ENCODE measurements around the gene GALNT3. TPM values are rescaled to one million over a fixed set of nuclear protein-coding genes. Genes with fewer than 3 reads are reported as not detected.

Gene GALNT3
- total RNA-seq, 2 donors from 2014 or later, result 8.9 to 10.8 TPM

DNA sequence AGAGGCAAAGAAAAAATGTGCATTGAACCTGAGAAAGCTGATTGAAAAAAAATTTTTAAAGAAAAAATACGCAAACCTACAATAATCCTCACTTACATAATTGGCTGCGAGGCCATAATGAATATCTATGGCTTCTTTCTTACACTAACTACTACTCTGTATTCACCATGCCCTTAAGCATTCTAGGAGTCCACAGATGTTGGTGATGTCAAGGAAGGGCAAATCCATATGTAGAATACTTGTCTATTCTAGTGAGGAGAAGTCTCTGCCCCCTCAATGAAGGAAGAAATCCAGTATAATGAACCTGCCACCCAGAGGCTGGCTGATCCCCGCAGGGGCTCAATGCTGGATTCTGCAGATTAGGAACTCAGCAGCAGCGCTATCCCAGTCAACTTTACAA, 14.3 kb downstream of the GALNT3 start:
- Mint-ChIP-seq H3K4me3 (no peak overlapping the region), H3K4me1 (peaks cover 5% of the 10 kb centered on the region), H3K27me3 (no peaks in the 10 kb centered on the region), H3K36me3 (ENCODE audit: low read depth) (no peaks in the 10 kb centered on the region), H3K27ac (no peak overlapping the region), H3K9me3 (peaks cover 3% of the 10 kb centered on the region)
- ATAC-seq (replicated peaks), result no peak

DNA sequence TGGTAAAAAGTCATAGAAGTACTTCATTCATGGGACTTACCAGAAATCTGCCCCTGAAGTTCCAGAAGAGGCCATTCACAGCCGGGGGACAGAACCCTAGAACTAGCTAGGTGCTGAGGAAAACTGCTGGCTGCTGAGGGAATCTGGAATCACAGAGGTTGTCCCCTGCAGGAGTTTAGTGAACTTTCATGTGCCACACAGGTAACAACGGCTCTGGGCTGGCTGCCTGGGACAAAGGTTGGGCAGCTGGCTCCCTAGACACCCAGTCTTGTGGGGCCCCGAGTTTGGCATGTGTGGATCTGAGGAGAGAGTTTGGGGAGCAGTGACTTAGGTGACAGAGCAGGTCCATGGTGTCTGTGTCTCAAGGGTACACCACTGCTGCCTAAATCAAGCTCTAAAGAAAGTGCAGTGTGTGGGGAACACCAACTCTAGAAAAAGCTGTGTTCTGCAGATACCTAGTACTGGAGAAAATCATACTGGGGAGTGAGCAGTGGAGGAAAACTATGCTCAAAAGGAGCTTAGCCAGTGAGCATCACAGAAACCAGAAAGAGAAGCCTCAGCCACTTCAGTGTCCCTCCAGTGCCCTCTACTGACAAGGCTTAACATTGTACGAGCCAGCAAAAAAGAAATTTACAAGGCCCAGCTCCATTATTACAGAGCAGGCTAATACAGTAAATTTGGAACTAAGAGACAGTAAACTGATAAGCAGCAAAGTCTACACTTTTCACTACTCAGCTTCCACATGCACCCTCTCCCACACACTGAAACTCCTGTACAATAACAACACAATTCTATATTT, 15.2 kb downstream of the GALNT3 start:
- Mint-ChIP-seq H3K27me3 (no peaks in the 10 kb centered on the region), H3K36me3 (ENCODE audit: low read depth) (no peaks in the 10 kb centered on the region), H3K9me3 (no peaks in the 10 kb centered on the region), H3K4me1 (peaks cover 5% of the 10 kb centered on the region), H3K4me3 (no peak overlapping the region), H3K27ac (no peak overlapping the region)
- ATAC-seq (replicated peaks), result no peak

DNA sequence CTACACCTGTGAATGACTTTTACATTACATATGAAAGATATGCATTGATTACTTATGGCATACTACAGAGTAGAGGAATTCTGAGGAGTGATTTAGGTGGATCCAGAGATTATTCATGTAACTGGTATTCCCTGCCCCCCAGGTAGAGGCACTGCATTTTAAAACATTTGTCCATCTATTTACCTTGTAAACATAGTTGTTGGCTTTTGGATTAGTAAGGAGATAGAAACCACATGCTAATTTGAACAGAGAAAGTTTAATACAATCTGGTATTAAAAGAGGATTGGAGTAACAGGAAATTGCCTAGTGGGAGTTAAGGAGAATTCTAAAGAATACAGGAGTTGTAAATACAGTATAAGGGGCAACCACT, 15.9 kb downstream of the GALNT3 start:
- ATAC-seq (replicated peaks), result no peak
- Mint-ChIP-seq H3K27ac (no peak overlapping the region), H3K27me3 (no peaks in the 10 kb centered on the region), H3K4me1 (peaks cover 5% of the 10 kb centered on the region), H3K36me3 (ENCODE audit: low read depth) (peaks cover 3% of the 10 kb centered on the region), H3K9me3 (no peaks in the 10 kb centered on the region), H3K4me3 (no peak overlapping the region)

DNA sequence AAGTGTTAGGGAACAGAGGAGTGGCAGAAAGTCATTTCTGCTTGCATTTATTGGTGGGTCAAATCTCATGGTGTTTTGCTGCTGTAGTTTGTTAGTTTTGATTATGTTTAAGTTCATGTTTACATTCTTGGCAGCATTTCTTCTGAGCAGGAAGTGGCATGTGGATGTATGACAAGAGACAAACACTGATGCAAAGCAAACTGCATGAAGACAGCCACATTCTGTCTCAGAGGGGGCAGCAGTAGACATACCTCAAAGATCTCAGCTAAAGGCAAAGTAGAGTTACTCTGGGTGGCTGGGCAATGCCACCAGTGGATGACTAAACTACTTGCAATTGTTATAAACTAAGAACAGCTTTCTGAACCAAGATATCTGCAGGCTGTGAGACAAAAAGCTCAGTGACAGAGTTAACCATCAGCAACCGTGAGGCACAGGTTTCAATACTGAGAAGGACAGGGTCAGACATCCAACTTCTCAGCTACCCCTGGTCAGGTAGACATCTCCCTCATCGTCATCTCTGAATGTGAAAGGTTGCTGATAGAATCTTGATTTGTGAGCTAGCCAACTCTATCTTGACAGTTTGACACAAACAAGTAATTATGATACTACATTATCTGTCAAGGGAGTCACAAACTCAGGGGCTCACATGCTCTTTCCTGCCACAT, 16.4 kb downstream of the GALNT3 start:
- Mint-ChIP-seq H3K4me3 (no peak overlapping the region), H3K4me1 (peaks cover 5% of the 10 kb centered on the region), H3K27ac (no peak overlapping the region), H3K36me3 (ENCODE audit: low read depth) (peaks cover 9% of the 10 kb centered on the region), H3K9me3 (no peaks in the 10 kb centered on the region), H3K27me3 (no peaks in the 10 kb centered on the region)
- peak; percentile 48 for ATAC-seq (replicated peaks)

DNA sequence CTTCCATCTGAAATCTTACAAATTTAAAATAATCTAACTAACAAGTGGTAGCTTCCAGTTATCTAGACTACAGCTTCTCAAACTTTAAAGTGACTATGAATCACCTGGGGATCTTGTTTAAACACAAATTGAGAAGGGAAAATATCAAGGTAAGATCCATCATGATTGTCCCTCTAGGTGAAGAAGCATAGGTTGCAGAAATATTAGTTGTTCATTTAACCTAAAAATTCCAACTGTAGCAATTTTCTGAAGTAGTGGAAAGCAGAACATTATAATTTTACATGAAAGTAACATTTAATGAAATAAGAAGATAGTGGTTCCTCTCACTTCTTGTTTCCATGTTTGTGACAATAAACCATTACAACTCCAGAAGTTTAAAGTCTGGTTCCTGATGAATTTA, 17.3 kb downstream of the GALNT3 start:
- Mint-ChIP-seq H3K4me1 (peaks cover 5% of the 10 kb centered on the region), H3K27me3 (no peaks in the 10 kb centered on the region), H3K9me3 (no peaks in the 10 kb centered on the region), H3K27ac (no peak overlapping the region), H3K36me3 (ENCODE audit: low read depth) (peaks cover 11% of the 10 kb centered on the region), H3K4me3 (no peak overlapping the region)
- ATAC-seq (replicated peaks), result no peak

DNA sequence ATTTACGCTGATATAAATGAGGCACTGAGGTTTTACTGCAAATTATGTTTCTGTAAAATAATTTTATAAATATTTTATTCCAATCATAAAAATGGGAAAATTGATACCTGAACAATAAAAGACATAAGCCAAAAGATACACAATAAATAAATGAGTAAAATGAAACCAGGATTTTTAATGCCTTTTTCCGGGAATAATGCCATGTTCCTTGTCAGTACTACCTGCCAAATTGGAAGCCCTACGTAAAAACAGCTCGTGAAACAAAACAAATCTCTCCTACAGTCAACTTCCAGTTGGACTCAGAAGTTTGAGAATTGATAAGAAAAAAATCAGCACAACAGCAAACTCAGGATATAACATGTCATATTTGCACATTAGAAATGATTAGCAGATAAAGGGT, 18.0 kb downstream of the GALNT3 start:
- Mint-ChIP-seq H3K4me3 (no peak overlapping the region), H3K27ac (no peak overlapping the region), H3K27me3 (no peaks in the 10 kb centered on the region), H3K36me3 (ENCODE audit: low read depth) (peaks cover 11% of the 10 kb centered on the region), H3K9me3 (no peaks in the 10 kb centered on the region), H3K4me1 (peaks cover 5% of the 10 kb centered on the region)
- no peak for ATAC-seq (replicated peaks)

DNA sequence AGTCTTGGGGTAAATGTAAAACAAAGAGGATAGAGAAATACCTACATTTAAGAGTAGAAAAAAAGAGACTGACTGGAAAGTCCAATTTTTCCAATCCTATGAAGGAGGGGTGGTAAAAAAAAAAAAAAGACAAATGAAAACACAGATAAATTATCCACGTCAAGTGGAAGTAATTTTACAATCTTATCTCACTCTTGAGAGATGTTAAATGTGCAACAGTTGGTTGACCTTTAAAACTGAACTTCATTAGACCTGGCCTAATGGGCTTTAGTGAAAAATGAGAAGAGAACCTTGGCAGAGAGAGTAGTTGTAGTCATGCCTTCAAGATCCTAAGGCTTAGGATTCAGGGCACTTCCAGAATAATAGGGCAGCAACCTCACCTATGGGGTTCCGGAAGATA, 20.4 kb downstream of the GALNT3 start:
- no peak for ATAC-seq (replicated peaks)
- peaks cover 5% of the 10 kb centered on the region for H3K4me1 Mint-ChIP-seq
- peaks cover 11% of the 10 kb centered on the region for H3K36me3 Mint-ChIP-seq (ENCODE audit: low read depth)
- H3K9me3 Mint-ChIP-seq, result no peaks in the 10 kb centered on the region
- H3K27me3 Mint-ChIP-seq, result no peaks in the 10 kb centered on the region
- H3K27ac Mint-ChIP-seq, result no peak overlapping the region
- H3K4me3 Mint-ChIP-seq, result no peak overlapping the region

DNA sequence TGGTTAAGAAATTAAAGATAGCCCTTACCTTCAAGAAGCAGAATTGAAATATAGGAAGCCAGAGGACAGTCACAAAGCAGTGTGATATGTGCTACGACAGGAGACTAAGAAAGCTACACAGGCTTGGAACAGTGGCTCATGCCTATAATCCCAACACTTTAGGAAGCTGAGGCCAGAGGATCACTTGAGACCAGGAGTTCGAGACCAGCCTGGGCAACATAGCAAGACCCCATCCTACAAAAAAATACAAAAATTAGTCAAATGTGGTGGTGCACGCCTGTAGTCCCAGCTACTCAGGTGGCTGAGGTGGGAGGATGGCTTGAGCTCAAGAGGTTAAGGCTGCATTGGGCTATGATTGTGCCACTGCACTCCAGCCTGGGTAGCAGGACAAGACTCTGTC, 21.9 kb downstream of the GALNT3 start:
- Mint-ChIP-seq H3K4me1 (no peaks in the 10 kb centered on the region), H3K4me3 (no peak overlapping the region), H3K36me3 (ENCODE audit: low read depth) (peaks cover 11% of the 10 kb centered on the region), H3K27me3 (no peaks in the 10 kb centered on the region), H3K9me3 (no peaks in the 10 kb centered on the region), H3K27ac (no peak overlapping the region)
- ATAC-seq (replicated peaks), result no peak

DNA sequence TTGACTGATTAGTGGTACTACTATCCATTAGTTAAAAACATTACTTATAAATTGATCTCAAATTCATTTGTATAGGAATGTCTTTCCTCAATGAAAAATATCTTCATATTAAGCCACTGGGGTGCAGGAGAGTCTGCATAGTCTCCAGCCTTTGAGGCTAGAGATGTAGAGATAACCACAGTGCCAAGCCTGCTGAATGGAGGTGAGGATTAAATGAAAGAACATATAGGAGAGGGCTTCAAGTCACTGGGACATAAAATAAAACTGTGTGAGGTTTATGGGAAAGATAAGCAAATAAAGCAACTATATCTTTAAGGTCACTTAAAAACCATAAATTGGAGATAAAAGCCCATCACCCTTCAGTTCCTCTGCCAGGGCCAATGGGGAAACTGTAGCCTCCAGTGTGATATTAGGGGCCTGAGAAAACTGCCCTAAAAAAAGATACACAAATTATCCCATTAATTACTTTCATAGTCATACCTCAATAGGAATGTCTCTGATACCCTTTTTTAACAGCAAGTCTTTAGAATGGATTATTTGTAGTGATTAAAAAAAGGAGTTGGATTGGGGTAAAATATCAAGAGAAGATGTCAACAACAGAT, 27.6 kb downstream of the GALNT3 start:
- Mint-ChIP-seq H3K27ac (no peak overlapping the region), H3K9me3 (no peaks in the 10 kb centered on the region)
- ATAC-seq (replicated peaks), result no peak

DNA sequence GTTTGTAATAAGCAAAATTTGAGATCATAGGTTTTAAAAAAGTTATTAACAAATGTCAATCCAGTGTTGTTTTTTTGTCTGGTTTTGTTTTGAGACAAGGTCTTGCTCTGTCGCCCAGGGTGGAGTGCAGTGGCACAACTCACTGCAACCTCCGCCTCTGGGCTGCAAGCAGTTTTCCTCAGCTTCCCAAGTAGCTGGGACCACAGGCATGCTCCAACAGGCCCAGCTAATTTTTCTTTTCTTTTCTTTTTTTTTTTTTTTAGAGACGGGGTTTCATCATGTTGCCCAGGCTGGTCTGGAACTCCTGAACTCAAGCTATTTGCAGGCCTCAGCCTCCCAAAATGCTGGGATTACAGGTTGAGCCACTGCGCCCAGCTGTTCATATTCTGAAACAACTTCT, 31.3 kb downstream of the GALNT3 start:
- Mint-ChIP-seq H3K9me3 (no peaks in the 10 kb centered on the region), H3K4me1 (no peaks in the 10 kb centered on the region), H3K36me3 (ENCODE audit: low read depth) (peaks cover 9% of the 10 kb centered on the region), H3K4me3 (no peak overlapping the region), H3K27me3 (no peaks in the 10 kb centered on the region), H3K27ac (no peak overlapping the region)
- ATAC-seq (replicated peaks), result no peak

More for the DNA sequence above, 27.6 kb downstream of the GALNT3 start:
- no peaks in the 10 kb centered on the region for H3K4me1 Mint-ChIP-seq
- H3K4me3 Mint-ChIP-seq, result no peak overlapping the region
- H3K27me3 Mint-ChIP-seq, result no peaks in the 10 kb centered on the region
- no peaks in the 10 kb centered on the region for H3K36me3 Mint-ChIP-seq (ENCODE audit: low read depth)

DNA sequence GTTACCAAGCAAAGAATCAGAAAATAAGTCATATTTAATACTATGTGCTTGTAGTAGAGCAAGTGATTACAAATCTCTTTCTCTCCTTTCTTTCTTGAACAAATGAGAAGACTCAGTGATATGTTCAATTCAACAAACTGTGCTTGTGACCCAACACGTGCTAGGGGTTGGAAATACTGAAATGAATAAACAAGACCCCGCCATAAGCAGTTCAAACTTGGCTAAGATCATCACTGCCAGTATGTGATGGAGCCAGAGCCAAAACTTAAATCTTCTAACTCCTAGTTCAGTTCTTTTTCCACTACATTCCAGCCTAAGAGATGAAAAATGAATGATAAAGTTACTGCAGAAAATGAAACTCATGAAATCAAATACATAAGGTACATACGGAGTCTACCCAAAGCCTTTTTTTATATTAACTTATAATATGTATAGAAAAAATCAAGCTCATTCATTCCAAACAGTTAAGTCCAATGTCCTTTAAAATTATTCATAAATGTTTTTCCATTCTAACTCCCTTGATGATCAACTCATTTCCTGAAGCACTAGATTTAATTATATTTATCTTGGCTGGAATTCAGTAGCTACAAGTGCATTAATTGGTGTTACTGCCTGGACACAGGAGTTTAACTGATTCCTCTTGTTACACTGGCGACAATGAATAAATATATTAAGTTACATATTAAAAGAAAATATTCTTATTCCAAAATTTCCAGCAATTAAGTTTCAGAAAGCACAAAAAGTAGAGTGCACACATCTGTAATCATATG, 36.0 kb downstream of the GALNT3 start:
- Mint-ChIP-seq H3K9me3 (no peaks in the 10 kb centered on the region), H3K36me3 (ENCODE audit: low read depth) (peaks cover 15% of the 10 kb centered on the region), H3K4me1 (no peaks in the 10 kb centered on the region), H3K27ac (no peak overlapping the region), H3K27me3 (no peaks in the 10 kb centered on the region), H3K4me3 (no peak overlapping the region)
- no peak for ATAC-seq (replicated peaks)

DNA sequence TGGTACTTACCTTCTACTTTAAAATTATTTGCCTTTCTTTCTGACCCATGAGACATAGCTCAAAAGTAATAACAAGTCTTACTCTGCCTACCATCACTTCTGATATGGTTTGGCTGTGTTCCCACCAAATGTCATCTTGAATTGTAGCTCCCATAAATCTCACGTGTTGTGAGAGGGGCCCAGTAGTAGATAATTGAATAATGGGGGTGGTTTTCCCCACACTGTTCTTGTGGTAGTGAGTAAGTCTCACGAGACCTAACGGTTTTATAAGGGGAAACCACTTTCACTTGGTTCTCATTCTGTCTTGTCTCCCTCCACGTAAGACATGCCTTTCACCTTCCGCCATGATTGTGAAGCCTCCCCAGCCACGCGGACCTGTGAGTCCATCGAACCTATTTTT, 47.5 kb downstream of the GALNT3 start:
- Mint-ChIP-seq H3K4me1 (no peaks in the 10 kb centered on the region), H3K27me3 (no peaks in the 10 kb centered on the region), H3K4me3 (no peak overlapping the region), H3K27ac (no peak overlapping the region), H3K36me3 (ENCODE audit: low read depth) (peaks cover 16% of the 10 kb centered on the region), H3K9me3 (no peaks in the 10 kb centered on the region)
- no peak for ATAC-seq (replicated peaks)

DNA sequence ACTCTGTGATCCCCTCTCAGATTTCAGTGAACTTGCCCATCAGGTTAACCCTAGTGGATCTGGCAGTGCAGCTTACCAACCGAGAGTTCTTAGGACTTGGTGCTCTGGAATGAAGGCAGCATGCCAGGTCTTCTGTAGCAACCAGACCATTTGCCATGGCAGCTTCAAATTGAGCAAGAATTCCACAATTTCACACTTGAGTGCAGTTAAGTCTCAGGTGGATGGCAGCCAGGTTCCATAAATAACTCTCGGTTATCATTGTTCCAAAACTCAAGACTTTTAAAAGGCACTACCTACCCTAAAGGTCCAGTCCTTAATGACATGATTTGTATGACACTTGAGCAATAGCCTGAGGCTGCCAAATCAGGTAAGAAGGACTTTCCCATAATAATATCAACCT, 48.1 kb downstream of the GALNT3 start:
- Mint-ChIP-seq H3K4me3 (no peak overlapping the region), H3K27me3 (no peaks in the 10 kb centered on the region), H3K27ac (no peak overlapping the region), H3K4me1 (no peaks in the 10 kb centered on the region), H3K9me3 (no peaks in the 10 kb centered on the region), H3K36me3 (ENCODE audit: low read depth) (peaks cover 16% of the 10 kb centered on the region)
- ATAC-seq (replicated peaks), result no peak

DNA sequence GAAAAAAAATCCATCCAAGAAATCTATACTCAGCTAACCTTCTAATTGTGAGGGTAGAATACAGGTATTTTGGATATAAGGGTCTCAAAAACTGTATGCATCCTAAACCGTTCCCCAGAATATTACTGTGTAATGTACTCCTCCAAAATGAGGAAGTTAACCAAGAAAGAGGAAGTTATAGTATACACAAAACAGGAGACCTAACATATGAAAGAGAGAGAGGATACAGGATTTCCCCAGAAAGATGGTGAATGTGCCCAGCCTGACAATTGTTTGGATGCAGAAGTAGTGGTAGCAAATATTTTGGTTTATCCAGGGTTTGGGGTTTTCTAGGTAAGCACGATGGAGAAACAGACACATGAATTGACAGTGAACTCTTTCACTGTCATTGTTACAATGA, 50.6 kb downstream of the GALNT3 start:
- Mint-ChIP-seq H3K9me3 (no peaks in the 10 kb centered on the region), H3K27ac (no peak overlapping the region)

More for the DNA sequence above, 50.6 kb downstream of the GALNT3 start:
- H3K36me3 Mint-ChIP-seq (ENCODE audit: low read depth), result peaks cover 8% of the 10 kb centered on the region
- H3K4me1 Mint-ChIP-seq, result no peaks in the 10 kb centered on the region
- no peak for ATAC-seq (replicated peaks)
- H3K27me3 Mint-ChIP-seq, result no peaks in the 10 kb centered on the region
- H3K4me3 Mint-ChIP-seq, result no peak overlapping the region

All from activated T-helper 17 cell treated with anti-CD3 and anti-CD28 coated beads, Interleukin-2, amount 50 U/mL, for 72 hours (primary cell).